A549 (cell line): ENCODE measurements around the gene AFAP1.

Experiments
- CHD4 ChIP-seq: fragments of 200-600 bp; sonication (generic); IDR thresholded peaks from 2 replicates; pipeline ENCODE4 v1.6.1; 2016; ENCODE audit warnings: antibody characterized with exemption, mild to moderate bottlenecking, borderline replicate concordance
- JUNB ChIP-seq: fragments of >200 bp; sonication (Bioruptor Twin); formaldehyde crosslinking; IDR thresholded peaks from 2 replicates; pipeline ENCODE4 v1.6.1; 2016
- MAFK ChIP-seq: fragments of 450-650 bp; IDR thresholded peaks from 2 replicates; pipeline ENCODE4 v1.6.1; 2014; ENCODE audit not compliant: partially characterized antibody
- ZFP36 ChIP-seq: fragments of 450-650 bp; IDR thresholded peaks from 2 replicates; pipeline ENCODE4 v1.6.1; 2014; ENCODE audit warnings: borderline replicate concordance; ENCODE audit not compliant: partially characterized antibody
- TF ChIP-seq, protein P1 (sequence below): fragments of >200 bp; sonication (Bioruptor Twin); formaldehyde crosslinking; IDR thresholded peaks from 3 replicates; pipeline ENCODE4 v1.5.1; 2016

DNA sequence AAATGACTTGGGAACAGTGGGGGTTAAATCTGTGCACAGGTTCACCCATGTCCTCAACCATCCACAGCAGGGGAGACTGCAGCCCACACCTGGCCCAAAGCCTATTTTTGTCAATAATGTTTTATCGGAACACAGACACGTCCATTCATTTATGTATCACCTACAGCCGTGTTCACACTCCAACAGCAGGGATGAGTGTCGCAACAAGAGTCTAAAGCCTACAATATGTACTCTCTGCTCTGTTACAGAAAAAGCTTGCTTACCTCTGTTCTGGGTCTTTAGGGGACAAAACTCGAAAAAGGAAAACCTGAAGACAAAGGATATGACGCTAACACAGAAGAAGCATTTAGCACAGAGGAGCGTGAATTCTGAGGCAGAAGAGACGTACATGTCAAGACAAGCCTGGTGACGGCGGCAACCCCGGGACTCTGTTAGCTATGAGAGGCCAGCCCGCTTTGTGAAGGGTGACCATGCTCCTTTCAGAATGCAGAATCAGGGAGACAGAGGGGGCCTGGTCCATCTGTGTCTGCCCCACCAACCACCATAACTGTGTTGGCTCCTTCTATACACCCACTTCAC lies 45.5 kb downstream of the AFAP1 start:
- TF ChIP-seq, protein P1, sequence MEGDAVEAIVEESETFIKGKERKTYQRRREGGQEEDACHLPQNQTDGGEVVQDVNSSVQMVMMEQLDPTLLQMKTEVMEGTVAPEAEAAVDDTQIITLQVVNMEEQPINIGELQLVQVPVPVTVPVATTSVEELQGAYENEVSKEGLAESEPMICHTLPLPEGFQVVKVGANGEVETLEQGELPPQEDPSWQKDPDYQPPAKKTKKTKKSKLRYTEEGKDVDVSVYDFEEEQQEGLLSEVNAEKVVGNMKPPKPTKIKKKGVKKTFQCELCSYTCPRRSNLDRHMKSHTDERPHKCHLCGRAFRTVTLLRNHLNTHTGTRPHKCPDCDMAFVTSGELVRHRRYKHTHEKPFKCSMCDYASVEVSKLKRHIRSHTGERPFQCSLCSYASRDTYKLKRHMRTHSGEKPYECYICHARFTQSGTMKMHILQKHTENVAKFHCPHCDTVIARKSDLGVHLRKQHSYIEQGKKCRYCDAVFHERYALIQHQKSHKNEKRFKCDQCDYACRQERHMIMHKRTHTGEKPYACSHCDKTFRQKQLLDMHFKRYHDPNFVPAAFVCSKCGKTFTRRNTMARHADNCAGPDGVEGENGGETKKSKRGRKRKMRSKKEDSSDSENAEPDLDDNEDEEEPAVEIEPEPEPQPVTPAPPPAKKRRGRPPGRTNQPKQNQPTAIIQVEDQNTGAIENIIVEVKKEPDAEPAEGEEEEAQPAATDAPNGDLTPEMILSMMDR, result no peak
- TF ChIP-seq MAFK, result no peak
- TF ChIP-seq ZFP36, result no peak
- TF ChIP-seq JUNB, result no peak
- TF ChIP-seq CHD4, result no peak
